OCI-LY7 (cell line): ENCODE results near the gene RRAGA. TPM values are rescaled to one million over a fixed set of nuclear protein-coding genes. Genes with fewer than 3 reads are reported as not detected.

ENCODE experiments used
- Bru-seq: library from RNA; stranded (reverse); fragments of 400-500 nt; gene quantifications from one replicate; lab custom pipeline; 2021; lab: Mats Ljungman, UMichigan
- BruChase-seq, 2 experiments: library from RNA; stranded (reverse); fragments of 400-500 nt; gene quantifications; one replicate each; lab custom pipeline; 2021; lab: Mats Ljungman, UMichigan
- BruUV-seq: library from RNA; stranded (reverse); fragments of 400-500 nt; replicated peaks from 2 replicates; lab custom pipeline; 2021; lab: Mats Ljungman, UMichigan
- CTCF ChIA-PET: fragments of 300-600 bp; sonication (Branson Sonifier 250); formaldehyde crosslinking; loops from one replicate; lab custom pipeline; 2022; ENCODE audit warnings: antibody characterized with exemption; ENCODE audit not compliant: unreplicated experiment; lab: Charles Lee
- POLR2A ChIA-PET: fragments of 300-600 bp; sonication (Branson Sonifier 250); formaldehyde crosslinking; loops from one replicate; lab custom pipeline; 2022; ENCODE audit warnings: antibody characterized with exemption; lab: Charles Lee
- DNase-seq: peaks from one replicate; pipeline ENCODE4 v3.0.0-alpha.2; 2015; ENCODE audit warnings: low spot score
- H2AFZ ChIP-seq: fragments of 200-600 bp; sonication (generic), shearing (Covaris generic); 2 replicates; pipeline ENCODE4 v1.6.1; 2014; ENCODE audit warnings: mild to moderate bottlenecking, antibody characterized with exemption, low read length, moderate library complexity
- H3K27ac ChIP-seq: fragments of 200-600 bp; sonication (generic); 2 replicates; pipeline ENCODE4 v1.5.1; 2014; ENCODE audit warnings: mixed run types, low read depth, mild to moderate bottlenecking, moderate library complexity, low read length, inconsistent platforms; ENCODE audit not compliant: poor library complexity, severe bottlenecking
- H3K36me3 ChIP-seq: fragments of 200-600 bp; sonication (generic); 2 replicates; pipeline ENCODE4 v1.6.1; 2014; ENCODE audit warnings: mild to moderate bottlenecking, antibody characterized with exemption, low read length, moderate library complexity, mixed read lengths; ENCODE audit not compliant: insufficient read depth
- H3K4me1 ChIP-seq: fragments of 200-600 bp; sonication (generic); 2 replicates; pipeline ENCODE4 v1.5.1; 2014; ENCODE audit warnings: mild to moderate bottlenecking, low read length; ENCODE audit not compliant: insufficient read depth, poor library complexity, severe bottlenecking
- H3K4me2 ChIP-seq: fragments of 200-600 bp; sonication (generic); 2 replicates; pipeline ENCODE4 v1.6.1; 2014; ENCODE audit warnings: mild to moderate bottlenecking, low read length
- H3K4me3 ChIP-seq: fragments of 200-600 bp; sonication (generic); 2 replicates; pipeline ENCODE4 v1.5.1; 2014; ENCODE audit warnings: mild to moderate bottlenecking, low read depth, low read length; ENCODE audit not compliant: poor library complexity, severe bottlenecking
- H3K79me2 ChIP-seq: fragments of 200-600 bp; sonication (generic); 2 replicates; pipeline ENCODE4 v1.6.1; 2016; ENCODE audit warnings: low read depth, mild to moderate bottlenecking, low read length, moderate library complexity, mixed read lengths; ENCODE audit not compliant: insufficient read depth
- H3K9me2 ChIP-seq: fragments of 200-600 bp; sonication (generic); 2 replicates; pipeline ENCODE4 v1.6.1; 2016; ENCODE audit warnings: mild to moderate bottlenecking, low read length, mixed read lengths; ENCODE audit not compliant: insufficient read depth
- H3K9me3 ChIP-seq: fragments of 200-600 bp; sonication (generic); 2 replicates; pipeline ENCODE4 v1.6.1; 2014; ENCODE audit warnings: mild to moderate bottlenecking, mixed run types, low read length, mixed read lengths
- H4K20me1 ChIP-seq: fragments of 200-600 bp; sonication (generic); 2 replicates; pipeline ENCODE4 v1.6.1; 2014; ENCODE audit warnings: mild to moderate bottlenecking, antibody characterized with exemption, low read length, moderate library complexity, mixed read lengths; ENCODE audit not compliant: insufficient read depth
- EZH2phosphoT487 ChIP-seq: fragments of 200-600 bp; sonication (generic); IDR thresholded peaks from 2 replicates; pipeline ENCODE4 v1.6.1; 2018; ENCODE audit warnings: low read depth, borderline replicate concordance, mild to moderate bottlenecking, mixed run types, antibody characterized with exemption, low read length, moderate library complexity, mixed read lengths
- intact Hi-C: fragments of 100-400 bp; cut with micrococcal nuclease; formaldehyde crosslinking; loops from one replicate; pipeline ENCODE4 v1.10.0; 2022; ENCODE audit not compliant: unreplicated experiment
- long read RNA-seq: library from polyadenylated mRNA; stranded (forward); transcript quantifications from one replicate; pipeline ENCODE4 v2.0.0, GENCODE V29; 2022
- total RNA-seq, 2 experiments: library from RNA; depleted of rRNA in 1 of 2; stranded (reverse); fragments of >200 nt in 1 of 2; shearing (Covaris generic) in 1 of 2; gene quantifications; 2 replicates each; pipeline ENCODE4 v1.2.3, GENCODE V29; 2014 to 2022
- TF ChIP-seq, protein P1 (sequence below): fragments of 200-600 bp; sonication (generic); conservative IDR thresholded peaks from 2 replicates; pipeline ENCODE4 v1.5.1; 2014; ENCODE audit warnings: mild to moderate bottlenecking, antibody characterized with exemption, low read length, moderate library complexity, mixed read lengths

RRAGA gene, protein sequence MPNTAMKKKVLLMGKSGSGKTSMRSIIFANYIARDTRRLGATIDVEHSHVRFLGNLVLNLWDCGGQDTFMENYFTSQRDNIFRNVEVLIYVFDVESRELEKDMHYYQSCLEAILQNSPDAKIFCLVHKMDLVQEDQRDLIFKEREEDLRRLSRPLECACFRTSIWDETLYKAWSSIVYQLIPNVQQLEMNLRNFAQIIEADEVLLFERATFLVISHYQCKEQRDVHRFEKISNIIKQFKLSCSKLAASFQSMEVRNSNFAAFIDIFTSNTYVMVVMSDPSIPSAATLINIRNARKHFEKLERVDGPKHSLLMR
- total RNA-seq (2014; rRNA removed; shearing (Covaris generic)) = 16.4 and 25.9 TPM in 2 replicates
- 40.8 and 43.0 TPM in 2 replicates for total RNA-seq (2022)
- percentile 79 among the genes with signal in this experiment for Bru-seq, nascent RNA
- BruChase-seq, experiment 1, labeled RNA remaining after a 6-hour chase = percentile 88 among the genes with signal in this experiment
- BruChase-seq, experiment 2, labeled RNA remaining after a 2-hour chase = percentile 95 among the genes with signal in this experiment
- long read RNA-seq, transcript RRAGA-201 (1 exons, 1,589 nt) = major isoform, 80 of 80 reads
- long read RNA-seq, partial matches to known transcripts = 0 of 80 reads
- long read RNA-seq, other reads (novel, unspliced or antisense) = 0 of 80 reads

DNA sequence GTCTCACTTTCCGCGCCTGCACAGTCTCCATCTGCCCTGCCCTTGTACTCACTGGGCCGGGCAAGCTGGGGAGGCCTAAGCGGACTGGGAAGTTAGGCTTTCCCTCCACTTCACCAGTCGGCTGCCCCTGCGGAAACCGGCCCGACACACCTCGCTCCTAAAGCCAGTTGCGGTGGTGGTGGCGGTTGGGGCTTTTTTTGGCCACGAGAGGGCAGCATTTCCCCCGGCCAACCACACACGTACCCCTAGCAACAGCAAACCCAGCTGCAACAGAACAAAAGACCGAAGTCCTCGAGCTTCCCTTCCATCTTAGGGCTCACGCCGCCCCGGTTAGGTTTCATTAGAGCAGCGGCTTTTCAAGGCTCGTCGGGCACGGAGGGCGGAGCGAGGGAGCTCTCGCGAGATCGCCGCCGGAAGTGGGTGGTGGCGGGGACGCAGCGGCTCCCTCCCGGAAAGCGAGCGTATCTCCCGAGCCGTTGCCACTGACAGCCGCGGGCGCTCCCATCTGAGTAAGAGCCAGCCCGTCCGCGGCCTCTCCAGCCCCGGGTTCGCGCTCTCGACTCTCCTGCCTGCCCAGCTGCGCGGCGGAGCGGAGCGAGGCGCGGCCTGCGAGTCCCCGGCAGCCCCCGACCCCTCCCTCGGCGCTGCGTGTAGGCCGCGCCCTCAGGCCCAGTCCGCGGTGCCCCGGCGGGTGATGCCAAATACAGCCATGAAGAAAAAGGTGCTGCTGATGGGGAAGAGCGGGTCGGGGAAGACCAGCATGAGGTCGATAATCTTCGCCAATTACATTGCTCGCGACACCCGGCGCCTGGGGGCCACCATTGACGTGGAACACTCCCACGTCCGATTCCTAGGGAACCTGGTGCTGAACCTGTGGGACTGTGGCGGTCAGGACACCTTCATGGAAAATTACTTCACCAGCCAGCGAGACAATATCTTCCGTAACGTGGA lies at the start of gene RRAGA:
RRAGA (plus strand) TSS at position 462 of the 951 bp plus-strand sequence; CDS start at position 695, 233 bp downstream.
- TF ChIP-seq, protein P1, sequence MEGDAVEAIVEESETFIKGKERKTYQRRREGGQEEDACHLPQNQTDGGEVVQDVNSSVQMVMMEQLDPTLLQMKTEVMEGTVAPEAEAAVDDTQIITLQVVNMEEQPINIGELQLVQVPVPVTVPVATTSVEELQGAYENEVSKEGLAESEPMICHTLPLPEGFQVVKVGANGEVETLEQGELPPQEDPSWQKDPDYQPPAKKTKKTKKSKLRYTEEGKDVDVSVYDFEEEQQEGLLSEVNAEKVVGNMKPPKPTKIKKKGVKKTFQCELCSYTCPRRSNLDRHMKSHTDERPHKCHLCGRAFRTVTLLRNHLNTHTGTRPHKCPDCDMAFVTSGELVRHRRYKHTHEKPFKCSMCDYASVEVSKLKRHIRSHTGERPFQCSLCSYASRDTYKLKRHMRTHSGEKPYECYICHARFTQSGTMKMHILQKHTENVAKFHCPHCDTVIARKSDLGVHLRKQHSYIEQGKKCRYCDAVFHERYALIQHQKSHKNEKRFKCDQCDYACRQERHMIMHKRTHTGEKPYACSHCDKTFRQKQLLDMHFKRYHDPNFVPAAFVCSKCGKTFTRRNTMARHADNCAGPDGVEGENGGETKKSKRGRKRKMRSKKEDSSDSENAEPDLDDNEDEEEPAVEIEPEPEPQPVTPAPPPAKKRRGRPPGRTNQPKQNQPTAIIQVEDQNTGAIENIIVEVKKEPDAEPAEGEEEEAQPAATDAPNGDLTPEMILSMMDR = peak; percentile 89
- TF ChIP-seq EZH2phosphoT487 = no peak
- Histone ChIP-seq H3K79me2 (peaks cover 24% of the 10 kb centered on the region), H3K9me2 (no peaks in the 10 kb centered on the region), H4K20me1 (0 out of 2 replicates have a peak, but pooled peaks cover 10% of the 10 kb centered on the region), H3K4me1 (peaks cover 28% of the 10 kb centered on the region), H3K9me3 (no peaks in the 10 kb centered on the region), H2AFZ (peak within 1 kb of the TSS; percentile 97), H3K4me2 (peak within 1 kb of the TSS; percentile 85), H3K4me3 (peak within 1 kb of the TSS; percentile 78), H3K27ac (peak within 1 kb of the TSS; percentile 87), H3K36me3 (peaks cover 8% of the 10 kb centered on the region)
- DNase-seq = peak; percentile 97
- BruUV-seq = no TSS peak
- ChIA-PET CTCF (interaction anchor here (1.5 to 2.0 kb wide), 2 partner anchors 80 to 408 kb away, joined by 5 to 7 read pairs; no protein-coding TSS in a partner anchor), POLR2A (interaction anchor here (0.7 to 1.9 kb wide), 11 partner anchors 18 to 414 kb away, joined by 3 to 8 read pairs (median 3); partner anchors contain the start of gene HAUS6)
- intact Hi-C loops = loop anchor here (1.0 kb wide), 4 partner anchors 53 to 408 kb away; partner anchors contain the start of genes HAUS6 and RPS6

DNA sequence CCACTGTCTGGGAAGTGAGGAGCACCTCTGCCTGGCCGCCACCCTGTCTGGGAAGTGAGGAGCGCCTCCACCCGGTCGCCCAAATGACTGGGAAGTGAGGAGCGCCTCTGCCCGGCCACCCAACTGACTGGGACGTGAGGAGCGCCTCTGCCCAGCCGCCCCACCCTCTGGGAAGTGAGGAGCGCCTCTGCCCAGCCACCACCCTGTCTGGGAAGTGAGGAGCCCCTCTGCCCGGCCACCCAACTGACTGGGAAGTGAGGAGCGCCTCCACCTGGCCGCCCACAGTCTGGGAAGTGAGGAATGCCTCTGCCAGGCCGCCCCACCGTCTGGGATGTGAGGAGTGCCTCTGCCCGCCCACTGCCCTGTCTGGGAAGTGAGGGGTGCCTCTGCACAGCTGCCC lies 49.1 kb upstream of the RRAGA start:
- Histone ChIP-seq H3K27ac (no peak overlapping the region), H3K36me3 (no peaks in the 10 kb centered on the region), H3K4me3 (no peak overlapping the region), H3K9me2 (no peaks in the 10 kb centered on the region), H3K4me1 (no peaks in the 10 kb centered on the region), H3K9me3 (no peaks in the 10 kb centered on the region), H2AFZ (no peak overlapping the region), H4K20me1 (no peaks in the 10 kb centered on the region), H3K4me2 (no peak overlapping the region), H3K79me2 (no peaks in the 10 kb centered on the region)
- BruUV-seq = no TSS peak
- POLR2A ChIA-PET = no interaction called here
- CTCF ChIA-PET = no interaction called here
- DNase-seq = no peak
- intact Hi-C loops = no loop called here
- TF ChIP-seq, protein P1 = no peak
- no peak for TF ChIP-seq EZH2phosphoT487
